Fibroblast of skin of right quadriceps (primary cell): ENCODE data around the gene TCOF1.
A peak's percentile ranks its signal among the peaks of the same experiment; 100 is the strongest.
"Not testable (repeated sequence)": the region's sequence is repeated elsewhere in the genome, so short reads cannot be mapped to it uniquely, and the experiment has no call there.

Source experiments
- DNase-seq: peaks from one replicate; pipeline ENCODE4 v3.0.0-alpha.2; 2013

The TCOF1 gene

GRCh38 chr5:150404941-150405816, 47.7 kb downstream of the TCOF1 start:
- DNase-seq, result no peak

DNA sequence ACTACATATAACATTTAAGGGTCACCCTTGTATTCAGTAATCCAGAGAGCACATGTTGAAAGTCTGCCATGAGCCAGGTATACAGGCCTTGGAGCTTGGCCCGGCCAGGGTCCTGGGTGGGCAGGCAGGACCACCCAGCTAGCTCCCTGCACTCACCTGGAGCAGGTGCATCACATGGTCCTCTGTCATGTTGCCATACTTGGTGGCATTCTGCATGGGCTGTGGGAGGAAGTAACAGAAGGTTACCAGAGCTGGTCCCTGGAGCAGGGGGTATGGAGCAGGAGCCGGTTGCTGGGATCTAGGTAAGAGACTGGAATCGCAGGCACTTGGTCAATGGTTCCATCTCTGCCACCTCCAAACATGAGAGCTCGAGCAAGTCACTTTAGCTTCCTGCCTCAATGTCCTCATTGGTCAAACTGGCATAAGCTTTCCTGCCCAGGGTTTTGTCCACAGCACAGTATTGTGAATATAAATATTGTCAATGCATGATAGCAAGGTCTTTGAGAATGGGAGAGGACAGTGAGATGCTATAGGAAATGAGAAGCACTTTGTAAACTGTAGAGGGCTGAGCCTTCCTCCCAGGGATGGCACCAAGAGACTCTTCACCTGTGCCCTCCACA, 48.7 kb downstream of the TCOF1 start:
- no peak for DNase-seq

- no peak for DNase-seq
These were observed 49.2 kb downstream of the TCOF1 start for GRCh38 chr5:150406723-150407095.

- no peak for DNase-seq
These were observed 49.7 kb downstream of the TCOF1 start for GRCh38 chr5:150407096-150407720.

- DNase-seq, result no peak
These were observed 50.9 kb downstream of the TCOF1 start for GRCh38 chr5:150408231-150408943.

- peak; percentile 80 for DNase-seq
These were observed 52.4 kb downstream of the TCOF1 start for GRCh38 chr5:150409638-150410523.

DNA sequence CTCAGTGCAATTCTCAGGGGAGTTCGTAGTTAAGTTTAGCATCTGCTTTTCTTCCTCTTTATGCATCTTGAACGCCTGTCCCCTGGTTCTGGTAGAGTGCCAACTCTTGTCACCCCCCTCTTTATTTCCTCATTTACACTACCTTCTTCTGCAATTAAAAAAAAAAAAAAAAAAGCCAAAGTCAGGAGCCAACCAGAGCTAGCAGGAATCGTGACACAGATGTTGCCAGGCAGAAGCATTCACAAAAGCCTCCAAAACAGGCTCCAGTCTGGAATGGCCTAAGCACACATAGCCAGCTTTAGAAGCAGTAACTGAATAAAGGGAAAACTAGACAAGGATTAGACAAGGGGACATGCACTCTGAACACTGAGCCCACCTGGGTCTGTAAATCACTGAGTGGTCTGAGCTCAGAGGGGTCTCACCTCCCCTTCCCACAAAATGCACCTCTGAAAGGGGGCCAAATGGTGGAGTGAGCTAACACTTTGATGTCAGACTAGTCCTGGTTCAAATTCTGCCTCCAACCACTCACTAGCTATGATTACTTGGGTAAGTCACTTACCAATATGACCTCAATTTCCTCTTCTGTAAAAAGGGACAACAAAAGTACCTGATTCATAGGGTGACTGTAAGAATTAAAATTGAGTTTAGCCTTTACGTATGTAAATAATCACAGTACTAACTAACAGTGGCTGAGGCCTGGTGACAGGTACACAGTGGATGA, 53.2 kb downstream of the TCOF1 start:
- peak; percentile 55 for DNase-seq

- no peak for DNase-seq
These were observed 53.9 kb downstream of the TCOF1 start for GRCh38 chr5:150411245-150411979.

DNA sequence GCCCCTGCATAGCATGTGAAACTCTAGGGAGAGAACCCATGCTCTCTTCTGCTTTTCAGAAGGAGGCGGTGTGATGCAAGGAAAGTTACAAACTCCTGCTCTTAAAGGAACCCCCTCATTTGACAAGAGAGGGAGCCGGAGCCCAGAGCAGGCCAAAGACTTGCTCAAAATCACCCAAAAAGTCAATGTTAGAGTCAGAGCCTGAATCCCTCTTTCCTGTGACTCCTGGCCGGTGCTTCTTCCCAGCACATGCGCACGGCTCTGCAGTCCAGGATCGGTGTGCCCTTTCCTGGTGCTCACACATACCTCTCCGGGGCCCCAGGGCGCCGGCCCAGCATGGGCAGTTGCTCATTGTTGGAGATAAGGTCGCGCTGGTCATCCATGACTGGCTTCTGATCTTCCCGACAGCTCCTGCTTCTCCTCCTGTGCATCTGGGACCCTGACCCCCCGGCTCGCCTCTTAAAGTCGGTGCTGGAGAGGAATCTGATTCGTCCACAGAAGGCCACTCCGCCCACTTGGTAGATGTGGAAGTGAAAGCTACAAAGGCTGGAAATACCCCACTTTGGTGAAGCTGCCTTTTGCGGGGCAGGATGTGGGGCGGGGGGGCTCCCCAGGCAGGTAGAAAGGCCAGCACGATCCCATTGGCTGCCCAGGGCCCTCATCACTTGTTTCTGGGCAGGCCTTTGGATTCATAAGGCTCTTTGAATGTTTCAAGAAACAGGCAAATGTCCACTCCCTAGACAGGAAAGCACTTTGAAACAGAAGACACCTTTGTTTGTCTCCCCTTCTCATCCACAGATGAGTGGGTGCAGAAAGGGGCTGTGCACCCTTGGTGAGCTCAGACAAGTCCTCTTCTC, 55.0 kb downstream of the TCOF1 start, which contains the start of gene CD74:
TSS of gene CD74 (minus strand) at position 592 of the 857 bp plus-strand sequence. CDS start at position 431, 161 bp downstream.
- DNase-seq, result no peak

DNA sequence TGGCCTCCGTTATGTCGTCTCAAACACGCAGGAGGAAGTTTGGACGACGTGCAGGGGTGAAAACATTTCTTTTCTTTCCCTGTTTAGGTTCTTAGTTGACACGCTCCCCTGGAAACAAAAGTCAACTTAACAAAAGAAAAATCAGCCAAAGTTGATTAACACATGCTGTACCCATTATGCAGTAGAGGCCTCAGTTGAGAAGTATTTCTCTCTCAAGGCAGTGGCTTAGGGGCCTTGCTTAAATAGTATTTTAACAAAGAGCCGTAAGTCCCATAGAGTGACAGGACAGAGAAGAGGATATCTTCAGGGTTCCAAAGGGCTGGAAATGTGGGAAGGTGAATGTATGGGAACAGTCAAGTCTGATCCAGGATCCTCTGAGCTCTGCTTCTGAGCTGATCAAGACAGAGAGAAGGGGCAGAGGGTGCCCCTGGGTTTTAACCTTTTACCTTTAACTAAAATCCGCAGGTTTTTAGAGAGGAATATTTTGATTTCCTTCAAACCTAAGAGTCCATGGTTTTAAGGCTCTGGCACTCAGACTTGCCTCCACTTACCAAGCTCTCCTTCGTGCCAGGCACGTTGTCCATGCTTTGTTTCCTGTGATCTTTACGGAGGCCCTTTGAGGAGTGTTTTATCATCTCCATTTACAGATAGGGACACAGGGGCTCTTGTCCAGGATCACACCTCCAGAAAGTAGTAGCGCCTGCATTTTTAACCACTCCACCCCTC, 55.8 kb downstream of the TCOF1 start:
- DNase-seq, result no peak

- not testable (repeated sequence) for DNase-seq
These were observed 56.6 kb downstream of the TCOF1 start for GRCh38 chr5:150413902-150414790.

DNA sequence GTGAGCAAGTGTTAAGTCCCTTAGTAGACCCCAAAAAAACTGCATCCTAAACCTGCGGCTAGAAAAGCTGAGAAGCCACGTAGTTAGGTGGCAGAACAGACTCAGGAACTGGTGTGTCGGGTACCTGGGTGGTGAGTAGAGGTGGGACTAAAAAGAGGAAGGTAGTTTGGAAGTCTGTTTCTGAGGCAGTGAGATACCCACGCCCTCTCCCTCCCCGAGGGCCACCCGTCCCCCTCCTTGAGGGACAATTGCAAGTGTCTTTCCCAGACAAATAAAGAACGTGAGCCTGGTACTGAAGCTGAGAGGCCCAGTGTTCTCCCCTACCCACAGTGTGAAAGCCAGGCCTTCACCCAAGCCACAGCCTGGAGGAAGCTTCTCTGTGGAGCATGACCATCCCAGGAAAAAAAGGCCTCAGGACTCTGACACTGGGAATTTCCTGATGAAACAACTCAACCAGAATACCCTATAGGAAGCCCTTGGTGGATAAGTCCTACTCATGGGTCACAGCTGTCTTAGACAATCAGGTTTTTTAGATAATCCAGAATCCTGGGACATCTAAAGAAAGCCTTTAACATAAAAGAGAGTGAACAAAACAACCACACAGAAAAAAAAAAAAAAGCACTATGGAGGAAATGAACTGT, 62.3 kb downstream of the TCOF1 start:
- no peak for DNase-seq

GRCh38 chr5:150422075-150422474, 64.6 kb downstream of the TCOF1 start:
- no peak for DNase-seq

GRCh38 chr5:150422758-150423157, 65.3 kb downstream of the TCOF1 start:
- no peak for DNase-seq

GRCh38 chr5:150426165-150426564, 68.7 kb downstream of the TCOF1 start:
- not testable (repeated sequence) for DNase-seq

DNA sequence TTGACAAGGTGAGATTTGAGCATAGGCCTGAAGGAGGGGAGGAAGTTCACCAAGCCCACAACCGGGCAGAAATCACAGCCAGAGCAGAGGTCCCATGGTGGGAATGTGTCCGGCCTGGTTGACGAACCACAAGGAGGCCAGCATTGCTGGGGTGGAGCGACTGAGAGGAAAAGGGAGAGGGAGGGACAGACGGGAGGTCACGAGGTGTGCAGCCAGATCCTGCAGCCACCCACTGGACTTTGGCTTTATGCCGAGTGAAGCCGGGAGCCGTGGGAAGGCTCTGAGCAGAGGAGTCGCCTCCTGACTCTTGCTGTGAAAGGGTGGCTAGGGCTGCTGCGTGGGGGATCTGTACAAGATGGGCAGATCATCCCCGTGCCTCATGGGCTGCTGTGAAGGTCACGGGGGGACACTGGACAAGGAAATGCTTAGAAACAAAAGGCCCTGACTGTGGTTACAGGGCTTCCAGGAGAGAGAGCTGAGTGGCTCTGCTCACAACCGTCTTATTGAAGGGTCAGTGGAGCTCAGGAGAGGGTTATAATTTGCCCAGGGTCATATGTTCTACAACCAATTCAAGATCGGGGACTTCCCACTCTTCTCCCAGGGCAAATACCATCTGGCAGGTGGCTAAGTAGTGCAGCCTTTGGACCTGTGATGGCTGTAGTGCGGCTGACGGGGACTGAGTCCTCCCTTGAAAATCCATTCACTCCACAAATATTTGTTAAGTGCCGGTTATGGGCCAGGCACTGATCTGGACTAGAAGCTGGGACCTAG, 70.8 kb downstream of the TCOF1 start:
- no peak for DNase-seq

DNA sequence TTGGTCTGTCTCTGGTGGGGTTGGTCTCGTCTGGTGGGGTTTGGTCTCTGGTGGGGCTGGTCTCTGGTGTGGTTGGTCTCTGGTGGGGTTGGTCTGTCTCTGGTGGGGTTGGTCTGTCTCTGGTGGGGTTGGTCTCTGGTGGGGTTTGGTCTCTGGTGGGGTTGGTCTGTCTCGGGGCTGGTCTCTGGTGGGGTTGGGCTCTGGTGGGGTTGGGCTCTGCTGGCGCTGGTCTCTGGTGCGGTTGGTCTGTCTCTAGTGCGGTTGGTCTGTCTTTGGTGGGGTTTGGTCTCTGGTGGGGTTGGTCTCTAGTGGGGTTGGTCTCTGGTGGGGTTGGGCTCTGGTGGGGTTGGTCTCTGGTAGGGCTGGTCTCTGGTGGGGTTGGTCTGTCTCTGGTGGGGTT, 71.5 kb downstream of the TCOF1 start:
- no peak for DNase-seq
